ENCODE measurements around the gene ITGA3. TPM values are rescaled to one million over a fixed set of nuclear protein-coding genes. Genes with fewer than 3 reads are reported as not detected.

ITGA3 gene
- polyA plus RNA-seq, 1 of the 3 experiments (the other 2 are of a cell fraction): 766 TPM

- TF ChIP-seq, protein P1, sequence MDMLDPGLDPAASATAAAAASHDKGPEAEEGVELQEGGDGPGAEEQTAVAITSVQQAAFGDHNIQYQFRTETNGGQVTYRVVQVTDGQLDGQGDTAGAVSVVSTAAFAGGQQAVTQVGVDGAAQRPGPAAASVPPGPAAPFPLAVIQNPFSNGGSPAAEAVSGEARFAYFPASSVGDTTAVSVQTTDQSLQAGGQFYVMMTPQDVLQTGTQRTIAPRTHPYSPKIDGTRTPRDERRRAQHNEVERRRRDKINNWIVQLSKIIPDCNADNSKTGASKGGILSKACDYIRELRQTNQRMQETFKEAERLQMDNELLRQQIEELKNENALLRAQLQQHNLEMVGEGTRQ (IDR thresholded peaks at IDR 0.05; ENCODE audit: borderline replicate concordance, low read depth, low read length): no peak
- TF ChIP-seq FOXJ3 (CRISPR knock-in tag; IDR thresholded peaks at IDR 0.05) (no peak), MEF2A (IDR thresholded peaks at IDR 0.05; ENCODE audit: borderline replicate concordance, low read depth) (no peak)
- H3F3A ChIP-seq (replicated peaks; ENCODE audit: insufficient read depth): peaks cover 26% of the 10 kb centered on the region
- H3K4me2 ChIP-seq: no peak overlapping the region
- 52% methylated on average over 1 of the region's 1 CpG for WGBS (ENCODE audit: low lambda C conversion rate)
- no peaks in the 10 kb centered on the region for H3K27me3 ChIP-seq (ENCODE audit: insufficient read depth)
- CTCF ChIA-PET: interaction anchor here (1.0 to 9.5 kb wide), 3 partner anchors 8 to 68 kb away, joined by 3 to 90 read pairs (median 38); no protein-coding TSS in a partner anchor
- H3K9ac ChIP-seq: no peak overlapping the region
- no peaks in the 10 kb centered on the region for H4K20me1 ChIP-seq (ENCODE audit: insufficient read depth)
- POLR2A ChIA-PET: no interaction called here
- DNase-seq: no peak
- no peaks in the 10 kb centered on the region for H3K79me2 ChIP-seq (ENCODE audit: insufficient read depth)
- no peaks in the 10 kb centered on the region for H3K9me3 ChIP-seq
- H3K36me3 ChIP-seq (replicated peaks in 1 of 2; ENCODE audit: control insufficient read depth in 1 of 2, insufficient read depth in 2 of 2, low read length in 1 of 2): no peaks in the 10 kb centered on the region
- H3K9me2 ChIP-seq: no peaks in the 10 kb centered on the region
- H2AFZ ChIP-seq (ENCODE audit: low read depth): no peak overlapping the region
- H3K27ac ChIP-seq (ENCODE audit: low read depth in 2 of 2, low read length in 1 of 2): no peak overlapping the region
- no peaks in the 10 kb centered on the region for H3K4me1 ChIP-seq (ENCODE audit: control insufficient read depth in 1 of 2, insufficient read depth in 2 of 2, low read depth in 1 of 2, low read length in 1 of 2)
- no peak overlapping the region for H3K4me3 ChIP-seq (ENCODE audit: low read depth in 2 of 2, low read length in 1 of 2)
Observed at GRCh38 chr17:50018909-50019308, 37.0 kb upstream of the ITGA3 start.

DNA sequence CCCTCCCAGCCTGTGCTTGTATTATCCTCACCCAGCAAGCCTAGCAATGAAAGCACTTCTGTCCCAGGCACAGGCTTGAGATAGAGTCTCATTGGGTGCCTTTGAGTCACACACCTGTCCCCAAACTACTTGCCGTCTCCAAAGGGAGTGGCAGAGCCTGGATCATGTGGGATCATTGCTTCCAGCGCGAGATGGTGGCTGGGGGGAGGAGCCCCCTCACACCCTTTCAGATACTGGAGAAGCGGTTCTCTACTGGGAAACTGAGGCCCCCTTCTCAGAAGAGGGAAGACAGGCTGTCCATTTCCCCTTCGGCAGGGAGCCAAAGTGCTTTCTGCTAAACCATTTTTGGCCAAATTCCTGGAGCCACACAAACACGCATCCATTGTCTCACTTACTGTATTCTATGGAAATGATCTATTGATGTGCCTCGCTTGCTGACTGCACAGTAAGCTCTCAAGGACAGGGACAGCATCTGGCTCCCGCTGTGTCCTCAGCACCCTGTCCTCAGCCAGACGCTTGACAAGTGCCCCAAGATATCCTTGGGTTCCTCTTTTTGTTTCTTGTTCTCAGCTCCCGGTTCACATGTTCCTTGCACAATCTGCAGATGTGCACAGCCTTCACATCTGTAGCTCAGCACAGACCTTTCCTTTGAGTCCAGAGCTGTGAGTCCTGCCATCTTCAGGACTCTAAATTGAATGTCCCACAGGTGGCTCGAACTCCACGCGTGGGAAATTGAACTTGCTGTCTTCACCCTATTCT, 34.9 kb upstream of the ITGA3 start:
- TF ChIP-seq TCF12 (IDR thresholded peaks at IDR 0.05): no peak
- no peak for TF ChIP-seq GATA2 (CRISPR knock-in tag; IDR thresholded peaks at IDR 0.05)
- TF ChIP-seq NRF1 (IDR thresholded peaks at IDR 0.05; ENCODE audit: low read depth, low read length): no peak
- TF ChIP-seq TEAD4 (IDR thresholded peaks at IDR 0.05; ENCODE audit: borderline replicate concordance, insufficient read depth): no peak
- no peak for TF ChIP-seq JUND (IDR thresholded peaks at IDR 0.05)
- TF ChIP-seq, protein P1 (IDR thresholded peaks at IDR 0.05; ENCODE audit: borderline replicate concordance, low read depth, low read length): no peak
- TF ChIP-seq GABPA (IDR thresholded peaks at IDR 0.05; ENCODE audit: low read depth): no peak
- TF ChIP-seq, protein P2, sequence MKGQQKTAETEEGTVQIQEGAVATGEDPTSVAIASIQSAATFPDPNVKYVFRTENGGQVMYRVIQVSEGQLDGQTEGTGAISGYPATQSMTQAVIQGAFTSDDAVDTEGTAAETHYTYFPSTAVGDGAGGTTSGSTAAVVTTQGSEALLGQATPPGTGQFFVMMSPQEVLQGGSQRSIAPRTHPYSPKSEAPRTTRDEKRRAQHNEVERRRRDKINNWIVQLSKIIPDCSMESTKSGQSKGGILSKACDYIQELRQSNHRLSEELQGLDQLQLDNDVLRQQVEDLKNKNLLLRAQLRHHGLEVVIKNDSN (IDR thresholded peaks at IDR 0.05; ENCODE audit: borderline replicate concordance, low read depth): no peak
- TF ChIP-seq TAF1 (IDR thresholded peaks at IDR 0.05; ENCODE audit: borderline replicate concordance, low read depth, low read length): no peak
- no peak for TF ChIP-seq FOSL2 (IDR thresholded peaks at IDR 0.05; ENCODE audit: borderline replicate concordance, low read depth)
- no peak for TF ChIP-seq RFX5 (IDR thresholded peaks at IDR 0.05; ENCODE audit: low read length)
- TF ChIP-seq SIN3A (IDR thresholded peaks at IDR 0.05; ENCODE audit: borderline replicate concordance, low read depth, low read length): no peak
- no peak for TF ChIP-seq EZH2phosphoT487 (IDR thresholded peaks at IDR 0.05; ENCODE audit: borderline replicate concordance, low read depth)
- Histone ChIP-seq H3K36me3 (replicated peaks in 1 of 2; ENCODE audit: control insufficient read depth in 1 of 2, insufficient read depth in 2 of 2, low read length in 1 of 2) (no peaks in the 10 kb centered on the region), H3K79me2 (ENCODE audit: insufficient read depth) (peaks cover 2% of the 10 kb centered on the region; the same call in 1 of the 2 replicates), H3K27me3 (ENCODE audit: insufficient read depth) (no peaks in the 10 kb centered on the region), H3K27ac (ENCODE audit: low read depth in 2 of 2, low read length in 1 of 2) (no peak overlapping the region), H3F3A (replicated peaks; ENCODE audit: insufficient read depth) (peaks cover 41% of the 10 kb centered on the region), H3K9me3 (no peaks in the 10 kb centered on the region), H3K9ac (no peak overlapping the region), H3K4me1 (ENCODE audit: control insufficient read depth in 1 of 2, insufficient read depth in 2 of 2, low read depth in 1 of 2, low read length in 1 of 2) (peaks cover 0 to 2% of the 10 kb centered on the region in 2 experiments; a peak in 1 of 4 replicates), H4K20me1 (ENCODE audit: insufficient read depth) (no peaks in the 10 kb centered on the region), H2AFZ (ENCODE audit: low read depth) (no peak overlapping the region), H3K4me2 (no peak overlapping the region), H3K4me3 (ENCODE audit: low read depth in 2 of 2, low read length in 1 of 2) (no peak overlapping the region), H3K9me2 (no peaks in the 10 kb centered on the region)
- DNase-seq: no peak
- CTCF ChIA-PET: interaction anchor here (0.7 to 9.5 kb wide), 8 partner anchors 23 to 159 kb away, joined by 3 to 90 read pairs (median 7); partner anchors contain the start of genes ITGA3 and PDK2
- POLR2A ChIA-PET: no interaction called here
- 42% methylated on average over 11 of the region's 13 CpGs for WGBS (ENCODE audit: low lambda C conversion rate)
